Measurements from ENCODE around the gene MED22.

DNA sequence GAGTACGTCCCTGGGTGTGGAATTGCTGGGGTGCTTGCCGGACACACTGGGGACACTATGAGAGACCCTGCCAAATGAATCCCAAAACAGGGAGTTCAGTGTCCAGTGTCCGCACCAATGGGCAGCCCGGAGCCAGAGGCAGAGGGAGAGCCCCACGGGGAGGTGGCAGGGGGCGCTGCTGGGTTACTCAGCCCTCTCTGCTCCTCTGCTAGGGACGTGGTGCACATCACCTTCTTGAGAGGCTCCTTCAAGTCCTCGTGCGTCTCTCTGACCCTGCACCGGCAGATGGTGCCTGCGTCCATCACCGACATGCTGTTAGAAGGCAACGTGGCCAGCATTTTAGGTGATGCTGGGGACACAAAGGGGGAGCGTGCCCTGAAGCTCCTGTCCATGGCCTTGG, 49.0 kb upstream of the MED22 start:
- TF ChIP-seq, protein P1, sequence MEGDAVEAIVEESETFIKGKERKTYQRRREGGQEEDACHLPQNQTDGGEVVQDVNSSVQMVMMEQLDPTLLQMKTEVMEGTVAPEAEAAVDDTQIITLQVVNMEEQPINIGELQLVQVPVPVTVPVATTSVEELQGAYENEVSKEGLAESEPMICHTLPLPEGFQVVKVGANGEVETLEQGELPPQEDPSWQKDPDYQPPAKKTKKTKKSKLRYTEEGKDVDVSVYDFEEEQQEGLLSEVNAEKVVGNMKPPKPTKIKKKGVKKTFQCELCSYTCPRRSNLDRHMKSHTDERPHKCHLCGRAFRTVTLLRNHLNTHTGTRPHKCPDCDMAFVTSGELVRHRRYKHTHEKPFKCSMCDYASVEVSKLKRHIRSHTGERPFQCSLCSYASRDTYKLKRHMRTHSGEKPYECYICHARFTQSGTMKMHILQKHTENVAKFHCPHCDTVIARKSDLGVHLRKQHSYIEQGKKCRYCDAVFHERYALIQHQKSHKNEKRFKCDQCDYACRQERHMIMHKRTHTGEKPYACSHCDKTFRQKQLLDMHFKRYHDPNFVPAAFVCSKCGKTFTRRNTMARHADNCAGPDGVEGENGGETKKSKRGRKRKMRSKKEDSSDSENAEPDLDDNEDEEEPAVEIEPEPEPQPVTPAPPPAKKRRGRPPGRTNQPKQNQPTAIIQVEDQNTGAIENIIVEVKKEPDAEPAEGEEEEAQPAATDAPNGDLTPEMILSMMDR (IDR thresholded peaks at IDR 0.05), result no peak
- TF ChIP-seq POLR2A (IDR thresholded peaks at IDR 0.05), result no peak

Measured in lower leg skin (tissue), 3 donors.